PC-9 (cell line): ENCODE measurements around the gene CD59. TPM values are rescaled to one million over a fixed set of nuclear protein-coding genes. Genes with fewer than 3 reads are reported as not detected.

ENCODE experiments used
- BruUV-seq: library from RNA; stranded (reverse); fragments of 400-500 nt; replicated peaks from 2 replicates; lab custom pipeline; 2021; lab: Mats Ljungman, UMichigan
- CTCF ChIA-PET: fragments of 300-600 bp; sonication (Branson Sonifier 250); formaldehyde crosslinking; loops from one replicate; lab custom pipeline; 2022; ENCODE audit warnings: antibody characterized with exemption; lab: Charles Lee
- POLR2A ChIA-PET: fragments of 300-600 bp; sonication (Branson Sonifier 250); formaldehyde crosslinking; loops from one replicate; lab custom pipeline; 2022; ENCODE audit warnings: antibody characterized with exemption; ENCODE audit not compliant: unreplicated experiment; lab: Charles Lee
- DNase-seq, 2 experiments: peaks; one replicate each; pipeline versions ENCODE4 v3.0.0 to v3.0.0-alpha.2; 2015 to 2022; ENCODE audit warnings: mixed read lengths in 1 of 2
- H2AFZ ChIP-seq: fragments of 200-600 bp; sonication (generic); 2 replicates; pipeline ENCODE4 v1.8.1; 2017; ENCODE audit warnings: antibody characterized with exemption
- H3F3A ChIP-seq: fragments of 200-600 bp; sonication (generic); 2 replicates; pipeline ENCODE4 v1.8.1; 2017; ENCODE audit warnings: antibody characterized with exemption, mild to moderate bottlenecking, low read depth; ENCODE audit not compliant: insufficient read depth
- H3K27ac ChIP-seq: fragments of 200-600 bp; sonication (generic); 2 replicates; pipeline ENCODE4 v1.6.1; 2016; ENCODE audit warnings: mixed run types
- H3K27me3 ChIP-seq: fragments of 200-600 bp; sonication (generic); 2 replicates; pipeline ENCODE4 v1.6.1; 2016; ENCODE audit warnings: low read depth, mixed run types; ENCODE audit not compliant: insufficient read depth
- H3K36me3 ChIP-seq: fragments of 200-600 bp; sonication (generic); 2 replicates; pipeline ENCODE4 v1.6.1; 2016; ENCODE audit warnings: low read depth, mixed run types
- H3K4me1 ChIP-seq: fragments of 200-600 bp; sonication (generic); replicated peaks from 2 replicates; pipeline ENCODE4 v1.6.1; 2016; ENCODE audit warnings: mixed run types; ENCODE audit not compliant: insufficient read depth
- H3K4me2 ChIP-seq: fragments of 200-600 bp; sonication (generic); 2 replicates; pipeline ENCODE4 v1.6.1; 2017; ENCODE audit warnings: mixed run types
- H3K4me3 ChIP-seq: fragments of 200-600 bp; sonication (generic); 2 replicates; pipeline ENCODE4 v1.6.1; 2016; ENCODE audit warnings: mixed run types
- H3K79me2 ChIP-seq: fragments of 200-600 bp; sonication (generic); 2 replicates; pipeline ENCODE4 v1.6.1; 2017; ENCODE audit warnings: low read depth, mixed run types
- H3K9me2 ChIP-seq: fragments of 200-600 bp; sonication (generic); 2 replicates; pipeline ENCODE4 v1.8.1; 2017; ENCODE audit warnings: mild to moderate bottlenecking; ENCODE audit not compliant: insufficient read depth
- H3K9me3 ChIP-seq: fragments of 200-600 bp; sonication (generic); 2 replicates; pipeline ENCODE4 v1.8.1; 2016; ENCODE audit warnings: low read depth; ENCODE audit not compliant: insufficient read depth
- H4K20me1 ChIP-seq: fragments of 200-600 bp; sonication (generic); 2 replicates; pipeline ENCODE4 v1.8.1; 2017; ENCODE audit not compliant: insufficient read depth
- CTCF ChIP-seq: fragments of 200-600 bp; sonication (generic); conservative IDR thresholded peaks from 2 replicates; pipeline ENCODE4 v1.6.1; 2017; ENCODE audit warnings: mixed run types, antibody characterized with exemption, mild to moderate bottlenecking, moderate library complexity
- EZH2 ChIP-seq: fragments of 200-600 bp; sonication (generic); IDR thresholded peaks from 2 replicates; pipeline ENCODE4 v1.8.0; 2017; ENCODE audit warnings: antibody characterized with exemption, low read depth
- intact Hi-C: fragments of 100-400 bp; cut with micrococcal nuclease; formaldehyde crosslinking; loops from one replicate; pipeline ENCODE4 v1.10.0; 2022; ENCODE audit not compliant: unreplicated experiment
- total RNA-seq: library from RNA; stranded (reverse); gene quantifications from 2 replicates; pipeline ENCODE4 v1.2.3, GENCODE V29; 2021

The CD59 gene
- total RNA-seq, 1 experiment from 2014 or later = 291 TPM

- no TSS peak for BruUV-seq
- Histone ChIP-seq H3K9me2 (no peaks in the 10 kb centered on the region), H4K20me1 (no peaks in the 10 kb centered on the region), H3K4me1 (no peaks in the 10 kb centered on the region), H3K36me3 (peaks cover 34% of the 10 kb centered on the region), H2AFZ (no peak overlapping the region), H3K9me3 (no peaks in the 10 kb centered on the region), H3F3A (peaks cover 5% of the 10 kb centered on the region; the same call in 1 of the 2 replicates), H3K27me3 (no peaks in the 10 kb centered on the region), H3K4me3 (no peak overlapping the region), H3K27ac (no peak overlapping the region), H3K4me2 (no peak overlapping the region), H3K79me2 (no peaks in the 10 kb centered on the region)
- TF ChIP-seq EZH2 = no peak
- TF ChIP-seq CTCF = no peak
- CTCF ChIA-PET = no interaction called here
- POLR2A ChIA-PET = no interaction called here
- intact Hi-C loops = no loop called here
- DNase-seq = no peak
Measured at GRCh38 chr11:33761471-33761870, 25.2 kb upstream of the CD59 start.

- POLR2A ChIA-PET = no interaction called here
- Histone ChIP-seq H4K20me1 (no peaks in the 10 kb centered on the region), H3K27me3 (no peaks in the 10 kb centered on the region), H3K36me3 (peaks cover 34% of the 10 kb centered on the region), H3K9me3 (no peaks in the 10 kb centered on the region), H3K79me2 (no peaks in the 10 kb centered on the region), H3K4me1 (no peaks in the 10 kb centered on the region), H3K9me2 (no peaks in the 10 kb centered on the region), H2AFZ (no peak overlapping the region), H3K27ac (no peak overlapping the region), H3K4me3 (no peak overlapping the region), H3K4me2 (no peak overlapping the region), H3F3A (no peaks in the 10 kb centered on the region)
- DNase-seq = no peak
- BruUV-seq = no TSS peak
- intact Hi-C loops = no loop called here
- CTCF ChIA-PET = interaction anchor here (1.6 kb wide), 1 partner anchor 11 kb away, joined by 6 read pairs; no protein-coding TSS in a partner anchor
- no peak for TF ChIP-seq CTCF
- no peak for TF ChIP-seq EZH2
Measured at GRCh38 chr11:33753304-33753967, 17.2 kb upstream of the CD59 start.

DNA sequence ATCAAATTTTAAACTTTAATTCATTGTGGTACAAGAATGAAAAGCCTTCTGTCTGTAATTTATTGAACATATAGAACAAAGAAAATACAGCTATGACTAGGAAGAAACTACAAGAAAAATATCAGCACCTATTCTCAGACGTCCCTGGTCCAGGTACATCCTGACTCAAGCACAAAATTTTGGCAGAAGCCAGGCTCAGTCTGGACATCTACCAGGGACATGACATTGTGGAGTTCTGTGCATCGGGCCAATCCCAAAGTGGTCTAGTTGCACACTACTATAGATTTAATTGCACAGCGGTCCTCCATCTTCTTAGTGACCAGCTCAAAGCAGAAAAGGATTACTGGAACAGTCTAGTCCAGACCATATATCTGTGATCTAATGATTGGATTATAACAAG, 15.7 kb upstream of the CD59 start:
- Histone ChIP-seq H3K27me3 (no peaks in the 10 kb centered on the region), H3K4me3 (no peak overlapping the region), H2AFZ (no peak overlapping the region), H3K4me1 (no peaks in the 10 kb centered on the region), H3K4me2 (no peak overlapping the region), H3K9me3 (no peaks in the 10 kb centered on the region), H3K36me3 (peaks cover 31% of the 10 kb centered on the region), H3K9me2 (no peaks in the 10 kb centered on the region), H3K27ac (no peak overlapping the region), H3F3A (no peaks in the 10 kb centered on the region), H4K20me1 (no peaks in the 10 kb centered on the region), H3K79me2 (no peaks in the 10 kb centered on the region)
- BruUV-seq = no TSS peak
- no peak for DNase-seq
- POLR2A ChIA-PET = no interaction called here
- CTCF ChIA-PET = no interaction called here
- intact Hi-C loops = no loop called here
- TF ChIP-seq EZH2 (no peak), CTCF (no peak)
